ENCODE data around the gene ARHGEF28.
A peak's percentile ranks its signal among the peaks of the same experiment; 100 is the strongest.

Gene ARHGEF28

DNA sequence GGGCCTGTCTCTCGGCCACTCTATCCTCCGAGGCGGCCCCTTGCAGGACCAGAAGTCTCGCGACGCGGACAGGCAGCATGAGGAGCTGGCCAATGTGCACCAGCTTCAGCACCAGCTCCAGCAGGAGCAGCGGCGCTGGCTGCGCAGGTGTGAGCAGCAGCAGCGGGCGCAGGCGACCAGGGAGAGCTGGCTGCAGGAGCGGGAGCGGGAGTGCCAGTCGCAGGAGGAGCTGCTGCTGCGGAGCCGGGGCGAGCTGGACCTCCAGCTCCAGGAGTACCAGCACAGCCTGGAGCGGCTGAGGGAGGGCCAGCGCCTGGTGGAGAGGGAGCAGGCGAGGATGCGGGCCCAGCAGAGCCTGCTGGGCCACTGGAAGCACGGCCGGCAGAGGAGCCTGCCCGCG lies 283.5 kb downstream of the ARHGEF28 start:
- DNase-seq, result no peak

DNA sequence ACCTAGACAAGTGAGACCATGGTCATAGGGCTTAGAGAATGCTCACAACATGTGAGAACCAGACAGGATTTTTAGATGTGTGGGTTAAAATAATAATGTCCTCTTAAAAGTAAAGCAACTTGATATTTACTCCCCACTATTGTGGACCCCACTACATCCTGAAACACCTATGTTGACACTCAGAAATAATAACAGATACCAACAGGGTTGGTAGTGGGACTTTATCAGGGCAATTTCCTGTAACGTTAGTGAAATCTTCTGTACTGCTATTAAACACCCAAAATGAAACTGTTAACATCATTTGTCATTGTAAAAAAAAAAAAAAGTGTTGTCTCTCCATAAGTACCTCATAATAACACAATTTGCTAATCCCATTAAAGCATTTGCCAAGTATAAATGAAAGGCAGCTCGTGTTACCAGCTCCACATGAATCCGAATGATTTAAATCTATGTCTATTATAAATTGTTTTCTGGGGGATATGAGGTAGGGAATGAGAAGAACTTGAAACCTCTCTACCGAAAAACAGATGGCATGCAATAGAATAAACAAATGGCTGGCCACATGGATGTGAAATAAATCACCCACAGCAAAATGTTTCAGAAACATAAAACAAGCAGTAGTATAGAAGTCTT lies 285.9 kb downstream of the ARHGEF28 start:
- peak; percentile 84 for DNase-seq

DNA sequence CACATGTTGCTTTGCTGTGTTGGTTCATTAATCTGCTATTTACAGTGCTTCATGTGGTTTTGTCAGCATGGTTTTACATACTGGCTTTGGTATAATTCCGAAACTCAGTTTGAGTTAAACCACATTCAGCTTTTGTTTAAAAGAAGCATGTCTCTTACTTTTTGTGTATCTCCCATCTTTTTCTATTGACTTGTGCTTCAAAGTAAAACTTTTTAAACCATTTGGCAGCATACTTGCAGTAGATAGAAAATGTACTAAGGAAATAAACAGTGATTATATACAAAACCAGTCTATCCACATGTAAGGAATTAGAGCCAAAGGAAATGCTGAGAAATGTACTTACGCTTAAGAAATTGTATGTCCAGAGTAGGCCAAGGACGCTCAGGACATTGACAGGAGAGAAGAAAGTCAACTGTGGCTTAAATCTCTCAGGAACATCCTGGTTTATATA lies 286.9 kb downstream of the ARHGEF28 start:
- peak; percentile 44 for DNase-seq

DNA sequence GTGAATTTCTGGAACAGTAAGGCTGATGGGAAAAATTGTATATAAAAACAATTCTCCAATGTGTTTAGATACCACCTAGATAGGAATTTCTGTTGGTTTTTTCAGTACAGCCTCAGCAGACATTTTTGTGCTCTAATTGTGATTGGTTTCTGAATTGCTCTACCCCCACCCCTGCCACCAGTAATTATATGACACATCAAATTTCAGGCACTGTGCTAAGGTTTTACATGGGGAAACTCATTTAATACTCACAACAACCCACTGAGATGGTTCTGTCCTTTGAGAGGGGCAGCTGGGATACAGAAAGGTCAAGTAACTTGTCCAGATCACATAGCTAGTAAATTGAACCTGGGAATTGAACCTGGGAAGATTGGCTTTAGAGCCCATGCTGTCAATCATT lies 288.0 kb downstream of the ARHGEF28 start:
- no peak for DNase-seq

DNA sequence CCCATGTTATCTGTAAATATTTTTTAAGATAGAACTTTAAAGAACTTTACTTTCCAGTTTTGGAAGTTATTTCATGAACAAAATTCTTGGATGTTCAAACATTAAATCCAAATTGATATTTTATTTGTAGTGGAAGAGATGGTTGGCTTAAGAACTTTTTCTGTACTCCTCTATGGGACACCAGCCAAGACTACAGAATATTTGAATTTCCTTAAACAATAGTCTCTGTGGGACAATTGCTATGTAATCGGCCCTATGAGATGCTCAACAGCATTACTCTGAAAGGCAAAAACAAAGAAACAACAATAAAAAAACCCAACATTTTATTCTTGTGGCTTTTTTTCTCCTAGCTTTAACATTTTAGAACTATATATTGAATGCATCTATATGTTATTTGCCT lies 289.3 kb downstream of the ARHGEF28 start:
- DNase-seq, result no peak

DNA sequence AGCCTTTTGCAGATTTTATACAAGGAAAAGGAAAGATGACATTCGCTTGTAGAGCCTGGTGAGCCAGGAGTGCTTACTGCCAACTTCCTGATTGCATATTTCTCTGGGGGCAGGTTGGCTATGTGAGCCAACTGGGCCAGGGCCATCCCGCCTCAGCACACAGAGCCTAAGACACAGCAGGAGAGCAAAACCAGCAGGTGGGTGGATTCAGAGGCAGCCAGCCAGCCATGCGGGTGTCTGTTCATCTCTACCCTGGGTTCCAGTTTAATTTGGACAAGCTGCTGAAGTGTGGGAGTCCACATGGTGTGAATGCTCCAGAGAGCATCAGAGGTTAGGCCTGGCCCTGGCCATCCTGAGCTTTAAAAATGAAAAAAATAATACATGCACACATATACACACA lies 291.4 kb downstream of the ARHGEF28 start:
- DNase-seq, result no peak

DNA sequence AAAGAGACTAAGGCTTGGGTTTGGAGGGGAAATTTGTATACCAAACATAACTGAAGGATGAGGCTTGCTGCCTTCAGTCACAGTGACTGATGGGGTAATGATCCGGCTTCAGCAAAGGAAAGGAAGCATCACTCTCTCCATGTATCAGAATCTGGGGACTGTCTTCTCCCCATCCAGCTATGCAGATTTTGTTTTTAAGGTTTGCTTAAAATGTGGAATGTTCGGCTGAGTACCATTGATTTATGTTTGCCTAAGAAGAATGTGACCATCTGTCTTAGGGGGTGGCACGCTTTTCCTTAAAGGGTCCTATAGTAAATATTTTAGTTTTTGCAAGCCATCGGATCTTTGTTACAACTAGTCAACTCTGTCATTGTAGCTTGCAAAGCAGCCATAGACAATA lies 291.9 kb downstream of the ARHGEF28 start:
- DNase-seq, result no peak

DNA sequence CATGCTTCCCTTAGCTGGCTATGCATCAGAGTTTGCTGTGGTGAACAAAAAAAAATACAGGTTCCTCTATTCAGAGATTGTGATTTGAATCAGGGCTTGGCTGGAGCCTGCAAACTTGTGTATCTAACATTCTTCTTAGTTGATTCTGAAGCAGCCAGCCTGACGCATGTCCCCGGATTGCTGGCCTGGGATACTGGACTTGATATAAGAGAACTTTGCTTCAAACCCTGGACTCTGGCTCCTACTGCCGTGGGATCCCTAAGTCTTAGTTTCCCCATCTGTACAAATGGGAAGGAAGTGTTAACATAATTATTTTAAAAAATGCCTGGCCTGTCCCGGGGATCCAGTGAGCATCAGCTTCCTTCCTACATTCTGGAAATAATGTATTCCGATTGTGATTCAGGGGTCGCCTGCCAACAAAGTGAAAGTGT lies 292.8 kb downstream of the ARHGEF28 start:
- no peak for DNase-seq

DNA sequence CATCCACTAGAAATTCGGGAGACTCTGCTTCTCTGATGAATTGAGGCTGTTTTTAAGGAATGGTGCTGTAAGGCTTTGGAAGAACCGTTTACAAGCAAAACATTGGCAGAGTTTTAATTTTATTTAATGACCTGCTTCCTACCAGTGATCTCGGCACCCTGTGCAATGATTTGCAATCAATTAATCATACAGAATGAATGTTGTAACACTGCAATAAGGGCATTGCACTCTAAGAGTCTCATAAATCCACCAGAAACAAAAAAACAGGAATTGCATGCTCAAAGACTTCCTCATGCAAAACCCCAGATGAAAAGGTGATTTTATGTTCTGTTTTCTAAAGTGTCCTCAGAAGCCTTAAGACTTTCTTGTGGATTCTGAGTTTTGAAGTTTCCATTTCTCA lies 295.7 kb downstream of the ARHGEF28 start:
- DNase-seq, result no peak

DNA sequence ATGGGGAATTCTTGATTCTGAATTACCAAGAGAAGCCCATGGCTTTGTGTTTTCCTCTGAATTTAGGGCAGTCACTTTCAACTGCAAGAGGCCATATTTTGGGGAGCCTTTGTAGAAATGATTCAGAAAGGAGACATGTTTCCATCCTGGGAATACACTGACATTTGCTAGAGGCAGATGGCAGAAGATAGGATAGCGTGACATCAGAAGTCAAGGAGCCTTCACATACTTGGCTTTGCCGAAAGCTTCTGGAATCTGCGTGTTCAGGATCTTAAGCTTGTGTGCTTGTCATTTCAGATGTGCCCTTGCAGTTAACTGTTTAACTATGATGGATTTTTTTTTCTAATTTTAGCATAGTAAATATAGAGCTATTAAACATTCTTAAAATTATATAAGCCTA lies 296.2 kb downstream of the ARHGEF28 start:
- DNase-seq, result no peak

DNA sequence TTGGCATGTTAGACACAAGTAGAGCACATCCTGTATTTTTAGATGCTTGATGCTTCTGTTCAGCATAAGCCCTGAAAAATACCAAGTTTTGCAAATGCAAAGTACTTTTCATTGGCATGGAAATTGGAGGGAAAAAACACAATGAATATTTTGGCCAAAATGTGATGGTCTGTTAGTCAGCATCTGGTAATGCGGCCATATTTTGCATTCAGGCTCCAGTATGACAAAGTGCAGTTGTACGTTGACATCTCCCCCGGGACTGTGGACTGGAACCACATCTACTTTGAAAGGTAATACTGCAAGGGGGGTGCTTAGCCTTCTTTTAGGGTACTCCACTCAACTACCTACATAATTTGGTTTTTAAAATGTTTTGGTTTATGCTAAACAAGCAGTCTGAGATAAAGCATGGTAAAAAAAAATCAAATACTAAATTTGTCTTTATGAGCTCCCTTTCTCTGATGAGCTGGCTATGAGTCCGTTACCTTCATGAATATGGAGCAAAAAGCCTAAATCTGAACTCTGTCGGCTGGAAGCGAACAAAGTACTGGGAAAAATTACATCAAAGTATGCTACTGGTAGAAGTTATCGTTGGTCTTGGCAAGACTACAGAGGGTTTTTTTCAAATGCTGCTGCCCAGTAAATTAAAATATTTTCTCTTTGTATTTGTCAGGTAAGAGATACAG lies 297.0 kb downstream of the ARHGEF28 start:
- no peak for DNase-seq

DNA sequence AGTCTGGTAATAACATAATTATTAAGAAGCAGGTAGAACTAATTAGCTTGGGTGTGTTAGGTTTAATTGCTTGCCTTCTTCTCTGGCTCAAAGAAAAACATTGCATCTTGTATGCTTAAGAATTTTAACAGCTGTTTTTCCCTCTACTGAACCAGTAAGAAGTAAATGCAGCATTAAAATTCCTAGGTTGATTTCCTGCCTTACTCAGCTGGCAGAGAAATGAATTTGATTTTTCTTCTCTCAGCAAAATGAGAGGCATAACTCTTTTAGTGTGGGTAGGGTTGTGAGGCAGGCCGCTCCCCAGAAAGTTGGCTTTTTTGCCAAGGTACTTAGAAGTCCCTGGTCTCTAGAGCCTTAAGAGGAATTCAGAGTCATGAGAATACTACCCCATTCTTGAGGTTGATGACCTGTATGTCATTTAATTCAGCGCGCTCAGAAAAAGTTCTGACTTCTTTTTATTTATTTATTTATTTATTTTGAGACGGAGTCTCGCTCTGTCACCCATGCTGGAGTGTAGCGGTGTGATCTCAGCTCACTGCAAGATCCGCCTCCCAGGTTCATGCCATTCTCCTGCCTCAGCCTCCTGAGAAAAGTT lies 302.6 kb downstream of the ARHGEF28 start:
- DNase-seq, result no peak

DNA sequence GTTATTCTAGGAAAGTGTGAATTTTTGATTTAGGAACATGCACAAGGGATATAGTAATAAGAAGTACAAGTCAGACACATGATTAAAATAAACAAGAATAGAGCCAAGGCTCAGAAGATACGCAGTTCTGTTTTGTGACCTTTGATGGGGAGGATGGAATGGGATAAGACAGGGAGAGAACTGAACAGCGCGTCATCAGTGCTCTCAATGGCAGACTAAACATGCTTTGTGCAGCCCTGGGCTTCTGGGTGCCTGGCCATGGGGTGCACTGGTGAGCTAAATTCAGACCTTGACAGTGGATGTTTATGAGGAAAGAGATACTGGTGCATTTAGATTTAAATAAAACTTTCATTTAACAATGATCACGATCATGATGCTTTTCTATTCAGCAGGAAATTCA lies 309.7 kb downstream of the ARHGEF28 start:
- no peak for DNase-seq

DNA sequence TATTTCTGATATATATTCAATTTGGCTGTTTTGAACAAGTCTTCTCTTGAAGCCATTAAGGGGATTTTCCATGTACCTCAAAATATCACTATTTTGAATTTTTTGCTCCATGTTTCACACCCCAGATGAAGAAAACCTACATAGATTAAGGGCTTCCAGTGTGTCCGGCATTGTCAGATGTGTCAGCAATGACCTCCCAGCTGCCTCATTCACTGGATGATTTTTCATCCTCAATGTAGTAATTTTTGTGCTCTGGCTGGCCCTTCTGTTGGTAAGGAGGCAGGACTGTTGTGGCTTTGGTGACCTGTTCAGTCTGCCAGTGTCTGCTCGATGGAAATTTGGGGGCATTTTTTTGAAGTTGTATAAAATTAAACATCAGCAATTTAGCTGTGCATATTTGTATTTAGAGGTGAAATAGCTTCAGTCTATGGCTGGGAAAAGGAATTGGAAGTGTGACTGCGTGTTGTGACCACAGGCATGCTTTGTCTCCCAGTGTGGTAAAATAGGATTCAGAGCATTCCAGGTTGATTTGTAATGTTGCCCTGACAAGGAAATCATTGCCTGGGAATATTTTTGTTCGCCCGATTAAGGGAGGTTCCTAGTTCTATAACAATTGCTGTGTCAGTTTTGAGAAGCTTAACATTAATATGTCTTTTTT lies 312.4 kb downstream of the ARHGEF28 start:
- DNase-seq, result peak; percentile 97

DNA sequence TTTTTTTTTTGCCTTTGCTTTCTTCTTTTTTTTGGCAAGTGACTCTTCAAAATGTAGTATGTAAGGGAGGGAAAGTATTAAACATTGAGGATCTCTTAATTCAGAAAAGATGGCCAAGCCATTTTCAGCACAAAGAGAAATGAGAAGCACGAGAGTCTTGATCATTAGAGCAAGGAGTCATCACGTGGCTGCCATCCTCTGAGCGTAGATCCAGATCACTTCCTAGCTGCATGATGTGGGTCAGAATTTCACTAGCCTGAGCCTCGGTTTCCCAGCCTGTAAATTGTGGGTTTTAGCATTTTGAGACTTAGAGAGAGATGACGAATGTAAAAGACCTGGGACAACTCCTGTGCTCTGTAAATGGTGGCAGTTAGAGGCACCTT lies 312.9 kb downstream of the ARHGEF28 start:
- DNase-seq, result no peak

DNA sequence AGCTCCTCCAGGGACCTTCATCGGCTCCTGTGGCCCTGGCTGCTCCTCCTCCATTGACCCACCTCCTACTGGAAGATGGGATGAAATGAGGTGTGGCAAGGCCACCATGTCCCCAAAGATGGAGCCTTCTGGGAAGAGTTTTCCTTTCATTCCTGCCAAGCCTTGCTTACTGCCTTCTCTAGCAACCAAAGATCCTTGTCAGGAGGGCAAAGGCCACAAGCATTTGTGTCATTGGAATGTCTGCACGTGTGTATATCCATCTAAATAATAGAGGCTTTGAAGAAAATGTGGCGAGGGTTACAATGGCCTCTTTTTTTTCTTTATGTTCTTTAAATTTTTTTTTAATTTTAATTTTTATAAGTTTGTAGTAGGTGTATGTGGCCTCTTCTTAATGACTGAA lies 313.6 kb downstream of the ARHGEF28 start:
- DNase-seq, result no peak

DNA sequence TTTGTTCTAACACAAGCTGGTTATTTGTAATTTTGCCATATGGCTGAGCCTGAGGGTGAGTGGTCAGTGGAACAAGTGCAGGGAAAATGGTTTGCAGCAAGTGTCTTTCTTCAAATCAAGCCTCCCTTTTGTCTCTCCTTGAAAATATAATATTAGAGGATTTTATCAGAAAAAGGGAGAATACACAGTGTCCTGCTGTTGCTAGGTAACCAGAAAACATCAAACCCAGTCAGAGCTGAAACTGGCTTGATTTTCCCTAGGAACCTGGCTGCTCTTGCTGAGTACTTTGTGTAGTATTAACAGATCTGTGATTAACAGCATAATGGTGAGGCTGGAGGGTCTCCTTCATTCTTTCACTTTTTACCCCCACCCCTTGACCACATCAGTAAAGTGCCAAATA lies 314.0 kb downstream of the ARHGEF28 start:
- no peak for DNase-seq

DNA sequence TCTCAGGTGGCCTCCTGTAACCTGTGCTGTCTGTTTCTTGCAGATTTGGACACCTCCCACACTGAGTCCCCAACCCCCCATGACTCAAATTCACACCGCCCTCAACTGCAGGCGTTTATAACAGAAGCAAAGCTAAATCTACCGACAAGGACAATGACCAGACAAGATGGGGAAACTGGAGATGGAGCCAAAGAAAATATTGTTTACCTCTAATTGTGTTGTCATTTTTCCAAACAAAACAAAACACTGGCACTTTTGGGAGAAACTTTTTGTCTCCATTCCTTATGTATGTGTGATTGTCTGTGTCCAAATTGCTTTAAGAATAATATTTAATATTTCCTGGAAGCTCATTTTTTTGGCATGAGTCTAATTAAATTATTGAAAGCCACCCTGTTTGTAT lies 314.8 kb downstream of the ARHGEF28 start:
- DNase-seq, result no peak

DNA sequence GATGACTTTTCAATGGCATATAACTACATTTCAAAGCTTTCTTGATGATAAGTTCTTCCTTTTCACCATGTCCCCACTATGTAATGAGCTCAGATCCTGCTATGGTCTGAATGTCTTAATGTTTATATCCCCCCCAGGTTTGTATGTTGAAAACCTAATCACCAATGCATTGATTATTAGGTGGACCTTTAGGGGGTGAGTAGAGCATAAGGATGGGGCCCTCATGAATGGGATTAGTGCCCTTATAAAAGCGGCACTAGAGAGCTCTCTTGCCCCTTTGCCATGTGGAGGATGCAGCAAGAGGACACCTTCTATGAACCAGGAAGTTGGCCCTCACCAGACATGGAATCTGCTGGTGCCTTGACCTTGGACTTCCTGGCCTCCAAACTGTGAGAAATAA lies 316.8 kb downstream of the ARHGEF28 start:
- no peak for DNase-seq

DNA sequence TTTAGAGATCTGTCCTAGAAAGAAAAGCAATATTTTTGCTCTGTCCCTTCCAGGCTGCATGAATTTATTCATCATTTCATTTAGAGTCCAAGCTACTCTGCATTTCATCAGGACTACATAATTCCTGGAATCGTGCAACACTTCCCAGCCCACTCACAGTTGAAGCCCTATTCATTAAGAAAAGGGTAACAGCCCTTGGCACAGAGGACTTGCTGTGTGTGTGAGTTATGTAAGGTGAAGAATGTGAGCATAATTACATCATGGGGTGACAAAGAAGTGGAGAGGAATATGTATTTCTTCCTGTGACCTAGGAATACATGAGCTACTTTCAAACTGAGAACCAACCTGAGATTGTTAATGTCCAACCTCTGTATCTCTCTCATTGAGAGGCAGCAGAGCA lies 317.4 kb downstream of the ARHGEF28 start:
- DNase-seq, result no peak

DNA sequence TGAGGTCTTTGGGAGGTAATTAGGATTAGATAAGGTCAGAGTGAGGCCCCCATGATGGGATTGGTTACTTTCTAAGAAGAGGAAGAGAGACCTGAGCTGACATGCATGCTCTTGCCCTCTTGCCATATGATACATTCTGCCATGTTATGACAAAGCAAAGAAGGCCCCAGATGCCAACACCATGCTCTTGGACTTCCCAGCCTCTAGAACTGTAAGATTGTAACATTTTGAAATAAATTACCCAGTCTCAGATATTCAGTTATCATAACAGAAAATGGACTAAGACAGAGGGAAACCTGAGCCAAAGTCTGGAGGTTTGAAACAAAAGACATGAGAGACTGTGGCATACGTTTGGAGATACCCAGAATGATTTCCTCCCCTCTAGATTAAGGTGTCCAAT lies 318.6 kb downstream of the ARHGEF28 start:
- DNase-seq, result no peak

DNA sequence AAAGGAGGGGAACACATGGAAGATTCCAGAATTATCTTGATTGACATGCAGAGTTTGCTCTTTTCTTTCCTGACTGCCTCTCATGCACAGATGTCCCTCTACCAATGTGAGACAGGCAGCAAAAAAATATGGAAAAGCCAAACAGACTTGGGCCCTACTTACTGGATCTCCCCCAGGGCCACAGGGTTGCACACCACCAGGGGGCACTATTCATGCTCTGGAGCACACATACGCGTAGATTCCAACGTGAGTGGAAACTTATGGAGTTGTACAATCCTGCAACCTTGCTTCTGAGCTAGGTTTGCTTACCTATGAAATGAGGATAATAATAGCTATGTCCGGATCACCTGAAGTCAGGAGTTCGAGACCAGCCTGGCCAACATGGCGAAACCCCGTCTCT lies 319.5 kb downstream of the ARHGEF28 start:
- no peak for DNase-seq

DNA sequence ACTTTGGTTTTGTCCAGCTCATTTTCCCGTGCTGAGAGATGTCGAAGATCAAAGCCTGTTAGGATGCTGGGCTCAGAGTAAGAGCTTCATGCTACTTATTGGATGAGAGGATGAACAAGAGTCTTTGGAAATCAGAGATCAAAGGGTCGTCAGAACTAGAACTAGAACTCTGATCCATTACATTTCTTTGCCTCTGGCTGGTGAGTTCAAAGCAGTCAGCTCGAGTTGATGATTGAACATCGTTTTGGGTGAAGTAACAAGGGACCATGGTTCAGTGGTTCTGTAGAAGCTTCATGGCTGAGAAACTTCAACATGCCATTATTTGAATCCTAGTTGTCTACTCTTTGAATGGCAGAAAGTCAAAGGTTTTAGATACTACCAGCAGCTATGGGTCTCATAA lies 320.3 kb downstream of the ARHGEF28 start:
- DNase-seq, result no peak
